A673 (cell line): ENCODE data around the gene ZNF784. TPM values are rescaled to one million over a fixed set of nuclear protein-coding genes. Genes with fewer than 3 reads are reported as not detected.

Experiments used
- BruUV-seq: library from RNA; stranded (reverse); fragments of 400-500 nt; replicated peaks from 2 replicates; lab custom pipeline; 2021; lab: Mats Ljungman, UMichigan
- CTCF ChIA-PET: fragments of 300-600 bp; sonication (Branson Sonifier 250); formaldehyde crosslinking; loops from one replicate; lab custom pipeline; 2022; ENCODE audit warnings: antibody characterized with exemption; lab: Charles Lee
- POLR2A ChIA-PET: fragments of 300-600 bp; sonication (Branson Sonifier 250); formaldehyde crosslinking; loops from one replicate; lab custom pipeline; 2022; ENCODE audit warnings: antibody characterized with exemption; ENCODE audit not compliant: low non-redundant PET; lab: Charles Lee
- DNase-seq: peaks from one replicate; pipeline ENCODE4 v3.0.0-alpha.2; 2015; ENCODE audit warnings: low spot score
- H3K27ac ChIP-seq: fragments of 200-600 bp; sonication (generic); 2 replicates; pipeline ENCODE4 v1.5.1; 2016; ENCODE audit warnings: mixed run types, low read depth, mild to moderate bottlenecking, mixed read lengths, antibody characterized with exemption, low read length; ENCODE audit not compliant: poor library complexity, severe bottlenecking
- H3K27me3 ChIP-seq: fragments of 200-600 bp; sonication (generic); replicated peaks from 2 replicates; pipeline ENCODE4 v1.6.1; 2017; ENCODE audit warnings: mixed run types, low read depth, mild to moderate bottlenecking, mixed read lengths, antibody characterized with exemption, low read length; ENCODE audit not compliant: insufficient read depth, poor library complexity
- H3K36me3 ChIP-seq: fragments of 200-600 bp; sonication (generic); 2 replicates; pipeline ENCODE4 v1.6.1; 2016; ENCODE audit warnings: mixed run types, mild to moderate bottlenecking, mixed read lengths, antibody characterized with exemption, low read length; ENCODE audit not compliant: insufficient read depth, poor library complexity, severe bottlenecking
- H3K4me1 ChIP-seq: fragments of 200-600 bp; sonication (generic); 2 replicates; pipeline ENCODE4 v1.6.1; 2017; ENCODE audit warnings: mixed run types, mild to moderate bottlenecking, mixed read lengths, antibody characterized with exemption, low read length; ENCODE audit not compliant: insufficient read depth, poor library complexity, severe bottlenecking
- H3K4me3 ChIP-seq: fragments of 200-600 bp; sonication (generic); 2 replicates; pipeline ENCODE4 v1.5.1; 2016; ENCODE audit warnings: low read depth, mixed run types, mild to moderate bottlenecking, mixed read lengths, low read length; ENCODE audit not compliant: poor library complexity, severe bottlenecking
- H3K9me3 ChIP-seq: fragments of 200-600 bp; sonication (generic); 2 replicates; pipeline ENCODE4 v1.6.1; 2016; ENCODE audit warnings: mixed run types, low read depth, mild to moderate bottlenecking, mixed read lengths, antibody characterized with exemption, low read length; ENCODE audit not compliant: poor library complexity, severe bottlenecking
- CTCF ChIP-seq: fragments of 300-800, 200-600 bp; sonication (generic); conservative IDR thresholded peaks from 2 replicates; pipeline ENCODE4 v1.5.1; 2017; ENCODE audit warnings: low read depth, mild to moderate bottlenecking, antibody characterized with exemption, low read length, moderate library complexity, mixed read lengths
- EZH2 ChIP-seq: fragments of 200-600 bp; sonication (generic); IDR thresholded peaks from 2 replicates; pipeline ENCODE4 v1.6.1; 2017; ENCODE audit warnings: borderline replicate concordance, low read depth, mild to moderate bottlenecking, mixed read lengths, antibody characterized with exemption, low read length; ENCODE audit not compliant: poor library complexity, severe bottlenecking
- intact Hi-C: fragments of 100-400 bp; cut with micrococcal nuclease; formaldehyde crosslinking; loops from one replicate; pipeline ENCODE4 v1.10.0; 2022; ENCODE audit not compliant: unreplicated experiment
- total RNA-seq: library from RNA; stranded (reverse); gene quantifications from 2 replicates; pipeline ENCODE4 v1.2.3, GENCODE V29; 2021

Gene ZNF784
- total RNA-seq, 1 experiment from 2014 or later: 7.1 TPM

DNA sequence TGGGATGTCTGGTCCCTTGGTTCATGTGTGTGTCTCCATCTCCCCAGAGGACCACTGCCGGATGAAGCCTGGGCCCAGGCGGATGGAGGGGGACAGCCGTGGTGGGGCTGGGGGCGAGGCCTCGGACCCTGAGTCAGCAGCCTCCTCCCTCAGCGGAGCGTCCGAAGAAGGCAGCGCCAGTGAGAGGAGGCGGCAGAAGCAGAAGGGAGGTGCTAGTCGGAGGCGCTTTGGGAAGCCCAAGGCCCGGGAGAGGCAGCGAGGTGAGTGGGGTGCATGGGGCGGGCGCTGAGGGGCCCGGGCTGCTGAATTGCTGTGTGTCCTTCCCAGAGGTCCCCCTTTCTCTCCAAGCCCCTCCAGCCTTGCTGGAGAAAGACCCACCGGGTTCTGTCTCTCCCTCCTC lies 26.9 kb upstream of the ZNF784 start:
- Histone ChIP-seq H3K27me3 (no peaks in the 10 kb centered on the region), H3K36me3 (peaks cover 18% of the 10 kb centered on the region), H3K4me3 (no peak overlapping the region), H3K9me3 (no peaks in the 10 kb centered on the region), H3K4me1 (peaks cover 18% of the 10 kb centered on the region), H3K27ac (no peak overlapping the region)
- ChIA-PET CTCF (no interaction called here), POLR2A (no interaction called here)
- TF ChIP-seq EZH2 (no peak), CTCF (no peak)
- intact Hi-C loops: no loop called here
- no peak for DNase-seq
- BruUV-seq: no TSS peak

DNA sequence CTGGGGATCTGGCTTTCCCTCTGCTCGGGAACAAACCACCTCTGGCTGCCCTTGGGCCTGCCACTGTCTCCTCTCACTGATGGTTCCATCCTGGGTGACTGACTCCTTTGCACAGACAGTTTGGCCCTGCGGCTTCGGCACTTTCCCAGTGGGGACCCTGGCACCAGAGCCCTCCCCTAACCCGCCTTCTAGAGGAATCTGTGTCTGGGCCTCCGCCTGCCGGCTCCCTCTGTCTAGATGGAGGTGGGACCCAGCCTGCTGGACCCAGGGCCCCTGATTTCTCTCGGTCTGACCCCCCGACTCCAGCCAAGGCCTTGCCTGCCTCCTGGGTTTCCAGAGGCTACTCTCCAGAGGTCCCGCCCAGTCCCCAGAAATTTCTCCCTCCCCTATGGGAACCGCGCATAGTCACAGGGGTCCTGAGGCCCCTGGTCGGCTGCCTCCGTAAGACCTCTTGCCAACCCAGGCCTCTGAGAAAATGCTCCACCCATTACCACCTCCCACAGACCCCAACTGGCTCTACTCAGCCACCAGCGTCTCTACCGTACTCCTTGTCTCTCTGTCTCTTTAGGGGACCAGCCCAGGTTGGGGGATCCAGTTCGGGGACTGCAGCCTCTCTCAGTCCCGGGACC lies 26.4 kb upstream of the ZNF784 start:
- TF ChIP-seq CTCF (no peak), EZH2 (no peak)
- Histone ChIP-seq H3K4me3 (no peak overlapping the region), H3K4me1 (peaks cover 18% of the 10 kb centered on the region), H3K36me3 (peaks cover 15% of the 10 kb centered on the region), H3K27ac (no peak overlapping the region), H3K9me3 (no peaks in the 10 kb centered on the region), H3K27me3 (no peaks in the 10 kb centered on the region)
- intact Hi-C loops: no loop called here
- no peak for DNase-seq
- CTCF ChIA-PET: no interaction called here
- POLR2A ChIA-PET: no interaction called here
- no TSS peak for BruUV-seq

GRCh38 chr19:55650126-55650557 lies 25.8 kb upstream of the ZNF784 start:
- ChIA-PET POLR2A (no interaction called here), CTCF (no interaction called here)
- BruUV-seq: no TSS peak

More at GRCh38 chr19:55650126-55650557, 25.8 kb upstream of the ZNF784 start:
- H3K4me3 ChIP-seq: no peak overlapping the region
- no peak for TF ChIP-seq CTCF
- TF ChIP-seq EZH2: no peak
- no peak overlapping the region for H3K27ac ChIP-seq
- no peaks in the 10 kb centered on the region for H3K9me3 ChIP-seq
- DNase-seq: no peak
- H3K4me1 ChIP-seq: peaks cover 18% of the 10 kb centered on the region
- H3K27me3 ChIP-seq: no peaks in the 10 kb centered on the region
- peaks cover 19% of the 10 kb centered on the region for H3K36me3 ChIP-seq
- intact Hi-C loops: no loop called here
